ENCODE results near the gene NPBWR2.

Gene NPBWR2

GRCh38 chr20:64102647-64103354, 4.6 kb downstream of the NPBWR2 start:
- Histone ChIP-seq H3K27ac (replicated peaks) (no peak overlapping the region), H3K27me3 (ENCODE audit: insufficient read depth, poor library complexity, severe bottlenecking) (peaks cover 6% of the 10 kb centered on the region)
- no peak for DNase-seq (ENCODE audit: low read depth in 1 of 2, low spot score in 1 of 2)

GRCh38 chr20:64101731-64102621, 5.4 kb downstream of the NPBWR2 start:
- TF ChIP-seq CTCF (IDR thresholded peaks at IDR 0.05; ENCODE audit: insufficient read depth, low read length) (peak; percentile 71), SPI1 (IDR thresholded peaks at IDR 0.05; ENCODE audit: borderline replicate concordance, low read depth) (no peak)
- no peak for DNase-seq (ENCODE audit: low read depth in 1 of 2, low spot score in 1 of 2)
- Histone ChIP-seq H3K27ac (replicated peaks) (no peak overlapping the region), H3K4me3 (replicated peaks; ENCODE audit: insufficient read depth, low read length) (peak overlapping the region; percentile 25), H3K27me3 (ENCODE audit: insufficient read depth, poor library complexity, severe bottlenecking) (peaks cover 6% of the 10 kb centered on the region)

More at GRCh38 chr20:64102647-64103354, 4.6 kb downstream of the NPBWR2 start:
- no peak for TF ChIP-seq CTCF (IDR thresholded peaks at IDR 0.05; ENCODE audit: insufficient read depth, low read length)
- no peak for TF ChIP-seq GABPA (IDR thresholded peaks at IDR 0.05; ENCODE audit: low read depth)
- no peak for TF ChIP-seq SPI1 (IDR thresholded peaks at IDR 0.05; ENCODE audit: borderline replicate concordance, low read depth)
- TF ChIP-seq REST (IDR thresholded peaks at IDR 0.05; ENCODE audit: insufficient replicate concordance, low read depth), result no peak
- no peak for TF ChIP-seq POLR2AphosphoS5 (IDR thresholded peaks at IDR 0.05; ENCODE audit: low read depth)
- H3K4me3 ChIP-seq (replicated peaks; ENCODE audit: insufficient read depth, low read length), result no peak overlapping the region

- Histone ChIP-seq H3K4me3 (replicated peaks; ENCODE audit: insufficient read depth, low read length) (no peak overlapping the region), H3K27ac (replicated peaks) (no peak overlapping the region), H3K27me3 (ENCODE audit: insufficient read depth, poor library complexity, severe bottlenecking) (peaks cover 6% of the 10 kb centered on the region)
- no peak for DNase-seq (ENCODE audit: low read depth in 1 of 2, low spot score in 1 of 2)
- no peak for TF ChIP-seq CTCF (IDR thresholded peaks at IDR 0.05; ENCODE audit: insufficient read depth, low read length)
- no peak for TF ChIP-seq GABPA (IDR thresholded peaks at IDR 0.05; ENCODE audit: low read depth)
- TF ChIP-seq SPI1 (IDR thresholded peaks at IDR 0.05; ENCODE audit: borderline replicate concordance, low read depth), result no peak
- no peak for TF ChIP-seq POLR2AphosphoS5 (IDR thresholded peaks at IDR 0.05; ENCODE audit: low read depth)
- TF ChIP-seq REST (IDR thresholded peaks at IDR 0.05; ENCODE audit: insufficient replicate concordance, low read depth), result no peak
Observed at GRCh38 chr20:64100946-64101688, 6.2 kb downstream of the NPBWR2 start.

Measured in HL-60 (cell line).